GM21381 (cell line): ENCODE data around the gene CAMSAP1.
"Not testable (repeated sequence)": the region's sequence is repeated elsewhere in the genome, so short reads cannot be mapped to it uniquely, and the experiment has no call there.

Source experiments
- ATAC-seq: cut with Tn5 transposase; IDR thresholded peaks from one replicate; pipeline ENCODE4 v1.9.1; 2021; ENCODE audit warnings: mild to moderate bottlenecking, moderate library complexity; ENCODE audit not compliant: unreplicated experiment

The CAMSAP1 gene

GRCh38 chr9:135901031-135901758, 6.2 kb downstream of the CAMSAP1 start:
- ATAC-seq: no peak

GRCh38 chr9:135898634-135899407, 8.5 kb downstream of the CAMSAP1 start:
- no peak for ATAC-seq

DNA sequence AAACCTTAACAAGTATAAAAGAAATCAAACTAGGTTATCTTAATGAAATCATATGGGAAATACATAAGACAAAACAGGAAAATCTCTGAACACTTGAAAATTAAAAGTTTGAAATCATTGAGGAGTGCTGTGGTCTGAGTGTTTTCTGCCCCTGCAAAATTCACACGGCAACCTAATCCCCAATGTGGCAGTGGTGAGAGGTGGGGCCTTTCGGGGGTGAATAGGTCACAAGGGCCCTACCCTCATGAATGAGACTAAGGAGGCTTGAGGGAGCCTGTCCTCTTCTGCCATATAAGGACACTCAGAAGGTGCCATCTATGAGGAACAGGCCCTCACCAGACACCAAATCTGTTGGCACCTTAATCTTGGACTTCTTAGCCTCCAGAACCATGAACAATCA, 10.7 kb downstream of the CAMSAP1 start:
- no peak for ATAC-seq

GRCh38 chr9:135896205-135896604, 11.1 kb downstream of the CAMSAP1 start:
- ATAC-seq: no peak

DNA sequence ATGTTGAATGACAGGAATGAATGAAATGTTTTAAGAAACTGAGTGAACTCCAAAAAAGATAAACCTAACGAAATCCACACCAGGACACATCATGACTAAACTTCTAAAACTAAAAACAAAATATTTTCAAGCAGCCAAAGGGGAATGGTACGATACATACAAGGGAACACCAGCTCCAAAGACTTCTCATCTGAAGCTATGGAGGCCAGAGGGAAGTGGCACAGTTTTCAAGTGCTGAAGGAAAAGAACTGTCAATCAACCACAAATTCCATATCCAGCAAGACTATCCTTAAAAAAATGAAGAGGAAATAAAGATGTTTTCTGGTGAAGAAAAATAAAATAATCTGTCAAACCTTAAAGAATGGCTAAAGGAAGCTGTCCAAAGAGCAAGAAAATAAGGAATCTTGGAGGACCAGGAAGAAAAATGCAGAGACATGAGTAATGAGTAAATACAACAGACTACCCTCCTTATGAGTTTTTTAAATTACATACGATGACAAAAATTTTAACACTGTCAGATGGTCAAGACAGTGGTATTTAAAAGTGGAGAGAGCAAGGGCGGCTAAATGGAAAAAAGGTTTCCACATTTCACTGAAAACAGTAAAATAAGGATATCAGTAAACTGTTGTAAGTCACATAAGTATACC, 12.0 kb downstream of the CAMSAP1 start:
- no peak for ATAC-seq

- no peak for ATAC-seq
Measured at GRCh38 chr9:135893104-135893503, 14.2 kb downstream of the CAMSAP1 start.

GRCh38 chr9:135892327-135892726, 15.0 kb downstream of the CAMSAP1 start:
- not testable (repeated sequence) for ATAC-seq

DNA sequence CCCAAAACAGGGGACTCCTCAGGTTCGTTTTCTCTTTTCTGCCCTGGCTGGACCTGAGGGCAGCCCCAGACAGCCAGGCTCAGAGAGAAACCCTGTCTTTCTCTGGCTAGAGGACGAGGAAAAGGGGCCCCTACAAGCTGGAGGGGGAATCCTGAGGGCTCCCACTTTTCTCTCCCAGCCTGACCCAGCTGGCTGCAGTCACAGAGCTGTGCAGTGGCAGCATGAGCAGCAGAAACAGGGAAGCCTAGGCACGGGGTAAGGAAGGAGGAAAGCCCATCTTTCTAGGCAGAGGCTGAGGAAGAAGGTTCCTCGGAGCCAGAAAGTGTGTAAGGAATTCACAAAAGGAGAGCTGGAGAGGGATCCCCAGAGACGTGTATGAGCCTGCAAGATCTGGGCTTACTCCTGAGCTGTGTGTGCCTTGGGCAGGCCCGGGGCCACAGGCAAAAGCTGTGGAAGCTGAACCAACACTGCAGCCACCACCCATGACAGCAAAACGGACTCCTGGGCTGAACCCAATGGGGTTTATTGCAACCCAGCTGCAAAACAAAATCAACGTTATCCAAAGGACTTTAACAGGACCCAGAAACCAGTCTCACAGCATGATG, 16.2 kb downstream of the CAMSAP1 start:
- no peak for ATAC-seq

DNA sequence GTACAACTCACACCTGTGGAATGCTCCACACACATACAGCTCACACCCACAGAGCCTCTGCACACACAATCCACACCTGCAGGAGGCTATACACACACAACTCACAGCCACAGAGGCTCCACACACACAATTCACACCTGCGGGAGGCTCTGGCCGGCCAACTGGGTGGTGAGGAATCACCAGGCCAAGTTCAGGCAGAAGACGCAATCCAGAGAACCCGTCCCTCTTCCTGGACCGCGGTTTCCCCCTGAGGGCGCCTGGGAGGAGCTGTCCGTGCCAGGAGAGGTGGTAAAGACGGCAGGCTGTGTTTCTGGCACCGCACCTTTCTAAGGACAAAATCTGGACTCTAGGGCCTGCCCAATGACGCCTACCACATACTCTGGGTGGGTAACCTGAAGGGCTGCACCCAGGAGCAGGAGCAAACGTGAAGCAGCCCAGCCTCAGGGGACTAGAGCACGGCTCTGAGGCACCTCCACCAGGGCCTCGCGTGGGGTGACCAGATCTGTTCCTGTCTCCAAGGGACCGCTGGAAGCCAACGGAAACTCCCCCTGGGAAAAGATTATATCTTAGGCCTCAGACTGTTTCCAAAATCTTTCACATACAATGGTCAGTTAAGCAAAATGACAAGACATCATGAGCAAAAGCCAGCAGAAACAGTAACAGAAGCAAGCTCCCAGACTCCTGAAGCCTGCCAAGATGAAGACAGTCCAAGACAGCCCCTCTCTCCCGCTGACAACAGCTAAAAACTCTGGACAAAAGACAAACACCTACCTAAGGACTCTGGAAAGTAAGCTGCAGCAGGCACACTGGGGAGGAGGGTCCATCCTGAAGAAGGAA, 16.9 kb downstream of the CAMSAP1 start:
- no peak for ATAC-seq

GRCh38 chr9:135889564-135890189, 17.7 kb downstream of the CAMSAP1 start:
- no peak for ATAC-seq

DNA sequence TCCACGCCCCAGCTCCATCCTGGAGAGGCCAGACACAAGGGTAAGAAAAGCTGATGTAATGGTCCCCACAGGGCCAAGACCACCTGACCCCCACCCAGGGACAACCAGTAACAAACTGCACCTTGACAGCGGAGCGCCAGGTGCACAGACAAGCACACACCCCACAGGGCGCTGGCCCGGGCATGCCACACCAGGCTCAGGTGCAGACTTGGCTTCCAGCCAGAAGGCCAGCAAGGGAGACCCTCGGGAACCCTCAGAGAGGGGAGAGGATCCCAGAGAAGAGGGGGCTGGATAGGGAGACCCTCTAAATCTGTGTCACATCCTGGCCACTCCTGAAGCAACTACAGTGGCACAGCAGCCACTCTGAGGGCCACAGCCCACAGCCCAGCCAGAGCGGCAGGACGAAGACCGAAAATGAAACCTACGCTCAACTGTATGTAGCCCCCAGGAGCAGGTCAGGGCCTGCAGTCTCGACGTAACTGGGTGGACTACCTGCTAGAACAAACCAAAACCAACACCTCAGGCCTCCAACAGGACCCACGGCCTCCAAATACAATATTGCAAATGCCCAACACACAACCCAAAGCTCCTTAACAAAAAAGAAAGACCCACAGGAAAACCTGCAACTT, 18.5 kb downstream of the CAMSAP1 start:
- no peak for ATAC-seq

GRCh38 chr9:135888126-135888765, 19.1 kb downstream of the CAMSAP1 start:
- ATAC-seq: no peak

DNA sequence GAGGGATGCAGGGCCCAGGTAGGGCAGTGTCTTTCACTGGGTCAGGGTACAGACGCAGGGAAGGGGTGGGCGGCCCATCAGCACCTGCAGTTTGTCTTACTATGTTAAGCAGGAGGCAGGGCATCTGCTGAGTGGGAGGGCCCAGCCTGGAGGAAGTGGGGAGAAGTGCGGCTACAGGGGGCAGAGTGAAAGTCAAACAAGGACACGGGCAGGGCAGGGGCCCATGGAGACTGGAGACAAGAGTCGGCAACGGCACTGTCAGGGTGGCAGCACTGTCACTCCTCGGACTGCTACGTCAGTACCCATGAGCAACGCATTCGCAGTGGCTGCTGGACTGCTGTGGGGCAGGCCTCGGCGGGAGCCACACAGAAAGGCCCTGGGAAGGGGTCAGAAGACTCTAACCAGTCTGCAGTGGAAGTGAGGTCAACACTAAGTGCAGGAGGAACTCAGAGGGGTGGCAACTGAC, 19.7 kb downstream of the CAMSAP1 start:
- ATAC-seq: peak; percentile 62

- ATAC-seq: no peak
Measured at GRCh38 chr9:135887021-135887507, 20.3 kb downstream of the CAMSAP1 start.

- no peak for ATAC-seq
Measured at GRCh38 chr9:135886147-135886981, 21.0 kb downstream of the CAMSAP1 start.

- no peak for ATAC-seq
Measured at GRCh38 chr9:135885100-135885853, 22.1 kb downstream of the CAMSAP1 start.

DNA sequence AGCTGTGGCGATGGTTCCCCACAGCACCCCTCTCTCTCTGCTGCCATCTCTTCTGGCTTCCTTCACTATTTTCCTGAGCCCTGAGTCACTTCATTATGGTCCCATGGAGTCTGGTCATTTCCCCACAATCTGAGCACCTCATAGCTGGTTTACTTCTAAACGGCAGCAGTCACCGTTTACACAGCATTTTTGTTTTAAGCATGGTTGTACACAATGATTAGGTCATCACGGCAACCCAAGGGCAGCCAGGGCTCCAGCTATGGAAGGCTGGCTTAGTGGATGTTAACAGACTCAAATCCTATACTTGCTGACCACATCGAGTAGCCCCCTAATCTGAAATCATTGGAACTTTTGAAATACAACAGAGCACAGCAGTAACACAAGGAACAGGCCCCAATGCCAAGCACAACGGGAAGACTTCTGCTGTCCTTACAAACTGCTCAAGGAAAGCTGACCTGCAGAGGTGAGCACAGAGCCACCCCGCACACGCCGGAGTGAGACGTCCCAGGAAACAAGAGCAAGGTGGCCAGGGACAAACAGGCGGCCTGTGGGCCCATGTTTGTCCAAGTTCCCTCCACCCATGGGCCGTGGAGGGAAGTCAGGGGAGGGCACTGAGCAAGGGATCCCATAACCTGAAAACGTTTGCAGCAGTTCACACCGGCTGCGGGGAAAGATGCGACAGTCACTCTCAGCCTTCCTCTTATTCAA, 22.9 kb downstream of the CAMSAP1 start:
- ATAC-seq: no peak
